NK-92 treated with Interleukin-12 subunit alpha and Interleukin-12 subunit beta, amount 100 ng/mL, for 24 hours (cell line): ENCODE results near the gene CNPPD1.

Source experiments
- DNase-seq: peaks from one replicate; lab custom pipeline; 2025; lab: John Stamatoyannopoulos, UW

CNPPD1 gene

GRCh38 chr2:219176818-219177551 lies at the start of gene CNPPD1:
CNPPD1 (minus strand) TSS chr2:219176925; CDS start chr2:219176828, 97 bp downstream.
- DNase-seq = peak; percentile 79

GRCh38 chr2:219225350-219225749 lies 48.6 kb upstream of the CNPPD1 start:
- DNase-seq = no peak

GRCh38 chr2:219223831-219224610 lies 47.3 kb upstream of the CNPPD1 start:
- no peak for DNase-seq

GRCh38 chr2:219221957-219222518 lies 45.3 kb upstream of the CNPPD1 start:
- DNase-seq = no peak

GRCh38 chr2:219220652-219221402 lies 44.1 kb upstream of the CNPPD1 start:
- no peak for DNase-seq

- DNase-seq = no peak
Measured at GRCh38 chr2:219219784-219220532, 43.2 kb upstream of the CNPPD1 start.

- no peak for DNase-seq
Measured at GRCh38 chr2:219218732-219219701, 42.3 kb upstream of the CNPPD1 start, which contains the start of gene ABCB6. ABCB6 (minus strand) TSS chr2:219218958; CDS start chr2:219218673, 285 bp downstream.

- DNase-seq = no peak
Measured at GRCh38 chr2:219218217-219218731, 41.5 kb upstream of the CNPPD1 start.

- no peak for DNase-seq
Measured at GRCh38 chr2:219216535-219216915, 39.8 kb upstream of the CNPPD1 start.

GRCh38 chr2:219215871-219216534 lies 39.3 kb upstream of the CNPPD1 start:
- DNase-seq = no peak

- no peak for DNase-seq
Measured at GRCh38 chr2:219214786-219215185, 38.1 kb upstream of the CNPPD1 start.

GRCh38 chr2:219214141-219214540 lies 37.4 kb upstream of the CNPPD1 start:
- DNase-seq = no peak

GRCh38 chr2:219213486-219214071 lies 36.9 kb upstream of the CNPPD1 start:
- no peak for DNase-seq

- DNase-seq = no peak
Measured at GRCh38 chr2:219213026-219213415, 36.3 kb upstream of the CNPPD1 start.

- no peak for DNase-seq
Measured at GRCh38 chr2:219210886-219211362, 34.2 kb upstream of the CNPPD1 start.

GRCh38 chr2:219210196-219210885 lies 33.6 kb upstream of the CNPPD1 start:
- no peak for DNase-seq

GRCh38 chr2:219209236-219210195 lies 32.8 kb upstream of the CNPPD1 start:
- DNase-seq = no peak
